Activated CD8-positive, alpha-beta memory T cell treated with anti-CD3 and anti-CD28 coated beads for 4 hours (primary cell): Measurements from ENCODE around the gene FLYWCH2.
"Not testable (repeated sequence)": the region's sequence is repeated elsewhere in the genome, so short reads cannot be mapped to it uniquely, and the experiment has no call there.

Source experiments
- DNase-seq, 2 donors: peaks; one replicate each; pipeline ENCODE4 v3.0.0-alpha.2; 2020; ENCODE audit warnings: low read depth in 2 of 2

The FLYWCH2 gene

GRCh38 chr16:2937170-2937569, 54.2 kb downstream of the FLYWCH2 start:
- DNase-seq = no peak

GRCh38 chr16:2938206-2938605, 55.2 kb downstream of the FLYWCH2 start:
- DNase-seq = no peak

- no peak for DNase-seq
Observed at GRCh38 chr16:2939968-2940367, 57.0 kb downstream of the FLYWCH2 start.

- DNase-seq = no peak
Observed at GRCh38 chr16:2942045-2942444, 59.0 kb downstream of the FLYWCH2 start.

- DNase-seq = not testable (repeated sequence)
Observed at GRCh38 chr16:2943716-2944115, 60.7 kb downstream of the FLYWCH2 start.

GRCh38 chr16:2946649-2947048, 63.6 kb downstream of the FLYWCH2 start:
- no peak for DNase-seq
